ENCODE data around the gene CUL2. TPM values are rescaled to one million over a fixed set of nuclear protein-coding genes. Genes with fewer than 3 reads are reported as not detected.

CUL2 gene
- total RNA-seq, 4 donors from 2014 or later, result 12.7 to 21.2 (median 19.5) TPM

GRCh38 chr10:35012781-35013180 is 77.4 kb downstream of the CUL2 start:
- Histone ChIP-seq H3K9me3 (no peaks in the 10 kb centered on the region), H3K4me1 (no peaks in the 10 kb centered on the region), H3K4me3 (no peak overlapping the region), H3K36me3 (peaks cover 0 to 100% (median 3%) of the 10 kb centered on the region in 3 donors), H3K27ac (no peak overlapping the region), H3K27me3 (no peaks in the 10 kb centered on the region)
- intact Hi-C loops (cut with DNase I), result no loop called here
- no peak for TF ChIP-seq CTCF (IDR thresholded peaks at IDR 0.05)
- 91 to 95% methylated on average over 8 of the region's 8 CpGs for WGBS, 2 donors
- no peak for DNase-seq

DNA sequence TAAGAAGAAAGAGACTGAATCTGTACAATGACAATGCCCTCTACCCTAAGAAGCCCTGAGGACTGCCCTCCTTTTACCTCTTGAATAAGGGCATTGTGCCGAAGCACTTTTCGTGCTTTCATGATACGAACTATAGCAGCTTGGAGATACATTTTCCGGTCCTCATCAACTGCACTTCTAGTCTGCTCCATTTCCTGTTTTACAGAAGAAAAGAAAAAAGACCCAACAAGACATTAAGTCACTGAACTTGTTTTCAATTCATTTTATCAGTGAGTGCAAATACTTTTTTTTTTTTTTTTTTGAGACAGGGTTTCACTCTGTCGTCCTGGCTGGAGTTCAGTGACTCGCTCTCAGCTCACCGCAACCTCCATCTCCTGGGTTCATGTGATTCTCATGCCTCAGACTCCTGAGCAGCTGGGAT is 78.4 kb downstream of the CUL2 start:
- no peak for TF ChIP-seq POLR2A (IDR thresholded peaks at IDR 0.05)
- no peak for TF ChIP-seq CTCF (IDR thresholded peaks at IDR 0.05)
- intact Hi-C loops (cut with DNase I), result no loop called here
- no peak overlapping the region for H3K4me3 ChIP-seq
- no peaks in the 10 kb centered on the region for H3K27me3 ChIP-seq
- H3K4me1 ChIP-seq, result no peaks in the 10 kb centered on the region
- WGBS, 2 donors, result 86 to 91% methylated on average over 7 of the region's 7 CpGs
- no peak overlapping the region for H3K27ac ChIP-seq
- peaks cover 0 to 98% (median 3%) of the 10 kb centered on the region in 3 donors for H3K36me3 ChIP-seq
- no peak for DNase-seq
- no peaks in the 10 kb centered on the region for H3K9me3 ChIP-seq

- peaks cover 0 to 59% (median 0%) of the 10 kb centered on the region in 3 donors for H3K36me3 ChIP-seq
These were observed 82.3 kb downstream of the CUL2 start for GRCh38 chr10:35007858-35008301.

DNA sequence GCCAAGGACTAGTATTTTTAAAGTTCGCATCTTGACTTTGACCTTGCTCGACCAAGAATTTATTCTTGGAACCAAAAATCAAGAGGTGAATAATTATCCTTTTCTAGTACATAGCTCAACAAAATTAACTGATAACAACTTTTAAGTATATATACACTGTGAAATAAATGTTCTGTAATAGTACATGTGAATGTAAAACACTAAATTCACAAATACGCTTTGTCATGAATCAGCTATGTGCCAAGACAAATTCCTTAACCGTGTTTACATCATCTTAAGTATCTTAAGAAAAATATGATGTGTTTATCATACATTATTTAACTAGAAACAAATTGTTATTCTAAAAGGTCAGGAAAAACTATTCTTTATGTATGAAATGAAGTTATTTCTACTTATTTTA is 83.3 kb downstream of the CUL2 start:
- H3K9me3 ChIP-seq, result no peaks in the 10 kb centered on the region
- intact Hi-C loops (cut with DNase I), result no loop called here
- no peak overlapping the region for H3K4me3 ChIP-seq
- H3K4me1 ChIP-seq, result no peaks in the 10 kb centered on the region
- TF ChIP-seq POLR2A (IDR thresholded peaks at IDR 0.05) (no peak), CTCF (IDR thresholded peaks at IDR 0.05) (no peak)
- DNase-seq, result no peak
- H3K36me3 ChIP-seq, result peaks cover 0 to 48% (median 0%) of the 10 kb centered on the region in 3 donors
- 84 to 88% methylated on average over 4 of the region's 4 CpGs for WGBS, 2 donors
- H3K27me3 ChIP-seq, result no peaks in the 10 kb centered on the region
- no peak overlapping the region for H3K27ac ChIP-seq

More at GRCh38 chr10:35007858-35008301, 82.3 kb downstream of the CUL2 start:
- Histone ChIP-seq H3K27ac (no peak overlapping the region), H3K27me3 (no peaks in the 10 kb centered on the region), H3K4me1 (no peaks in the 10 kb centered on the region), H3K9me3 (no peaks in the 10 kb centered on the region), H3K4me3 (no peak overlapping the region)
- no peak for DNase-seq
- TF ChIP-seq POLR2A (IDR thresholded peaks at IDR 0.05) (no peak), CTCF (IDR thresholded peaks at IDR 0.05) (no peak)
- 89 to 93% methylated on average over 4 of the region's 4 CpGs for WGBS, 2 donors
- intact Hi-C loops (cut with DNase I), result no loop called here

DNA sequence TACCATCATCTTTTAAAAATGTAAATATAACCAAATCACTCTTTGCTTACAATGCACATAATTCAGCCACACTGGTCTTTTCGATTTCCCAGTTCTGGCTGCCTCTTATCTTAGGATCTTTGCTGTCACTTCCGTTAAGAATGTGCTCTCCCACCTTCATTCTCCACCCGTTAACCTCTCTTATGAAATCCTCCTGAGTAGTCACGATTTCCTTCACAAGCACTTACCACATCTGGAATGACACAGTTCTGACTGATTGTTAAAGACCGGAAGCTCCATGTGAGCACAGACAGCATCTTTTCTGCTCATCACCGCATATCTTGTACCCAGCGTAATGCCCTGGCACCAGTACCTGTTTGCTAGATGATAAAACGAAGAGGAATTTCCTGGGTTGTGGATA is 84.3 kb downstream of the CUL2 start:
- no peak for DNase-seq
- 75 to 78% methylated on average over 8 of the region's 8 CpGs for WGBS, 2 donors
- H3K36me3 ChIP-seq, result peaks cover 0 to 42% (median 0%) of the 10 kb centered on the region in 3 donors

More for the DNA sequence above, 84.3 kb downstream of the CUL2 start:
- H3K4me1 ChIP-seq, result no peaks in the 10 kb centered on the region
- TF ChIP-seq CTCF (IDR thresholded peaks at IDR 0.05) (no peak), POLR2A (IDR thresholded peaks at IDR 0.05) (no peak)
- H3K27ac ChIP-seq, result no peak overlapping the region
- no peaks in the 10 kb centered on the region for H3K9me3 ChIP-seq
- no peak overlapping the region for H3K4me3 ChIP-seq
- H3K27me3 ChIP-seq, result no peaks in the 10 kb centered on the region
- intact Hi-C loops (cut with DNase I), result no loop called here

Data from esophagus squamous epithelium (tissue), 5 donors.